A549 (cell line): Measurements from ENCODE around the gene CTNNA3. TPM values are rescaled to one million over a fixed set of nuclear protein-coding genes. Genes with fewer than 3 reads are reported as not detected.

ENCODE experiments used
- ATAC-seq, 2 experiments: fragments of 200-7000 bp in 1 of 2; fragments of >200 bp in 1 of 2; cut with Nextera tagmentation in 1 of 2; cut with Tn5 transposase in 1 of 2; 3 replicates each; pipeline versions ENCODE4 v1.8.0 to v1.9.1; 2018 to 2020; ENCODE audit warnings: mild to moderate bottlenecking in 1 of 2, moderate library complexity in 1 of 2
- CTCF ChIA-PET: fragments of 300-600 bp; sonication (Branson Sonifier 250); formaldehyde crosslinking; extraction: SDS; loops from one replicate; lab custom pipeline; 2021; ENCODE audit warnings: antibody characterized with exemption, inconsistent platforms; lab: Yijun Ruan, JAX
- POLR2A ChIA-PET: fragments of 350-600 bp; formaldehyde crosslinking; extraction: SDS; loops from one replicate; lab custom pipeline; 2021; ENCODE audit warnings: antibody characterized with exemption, inconsistent platforms; lab: Yijun Ruan, JAX
- DNase-seq, 2 experiments: peaks; one replicate each; pipeline versions ENCODE4 v3.0.0 to v3.0.0-alpha.2; 2011 to 2016; ENCODE audit warnings: low read depth in 1 of 2, low spot score in 1 of 2
- FAIRE-seq: peaks from 2 replicates; lab custom pipeline; 2011; peaks lifted over from hg19 to GRCh38; lab: Jason Lieb, UNC
- H3K27ac ChIP-seq, 2 experiments: fragments of >200 bp; sonication (Bioruptor Twin); formaldehyde crosslinking; 3 replicates each; pipeline ENCODE4 v1.5.1; 2016 to 2017
- H3K4me1 ChIP-seq: fragments of >200 bp; sonication (Bioruptor Twin); formaldehyde crosslinking; 3 replicates; pipeline ENCODE4 v1.6.1; 2016
- H3K4me2 ChIP-seq: fragments of >200 bp; sonication (Bioruptor Twin); formaldehyde crosslinking; 3 replicates; pipeline ENCODE4 v1.6.1; 2016
- H3K4me3 ChIP-seq: fragments of >200 bp; sonication (Bioruptor Twin); formaldehyde crosslinking; 3 replicates; pipeline ENCODE4 v1.5.1; 2016
- H3K9me3 ChIP-seq: fragments of >200 bp; sonication (Bioruptor Twin); formaldehyde crosslinking; 3 replicates; pipeline ENCODE4 v1.6.1; 2016
- CBX8 ChIP-seq: fragments of 200-600 bp; sonication (generic); IDR thresholded peaks from 2 replicates; pipeline ENCODE4 v1.6.1; 2016
- CHD4 ChIP-seq: fragments of 200-600 bp; sonication (generic); IDR thresholded peaks from 2 replicates; pipeline ENCODE4 v1.6.1; 2016; ENCODE audit warnings: antibody characterized with exemption, mild to moderate bottlenecking, borderline replicate concordance
- EHMT2 ChIP-seq: fragments of 200-600 bp; sonication (generic); IDR thresholded peaks from 2 replicates; pipeline ENCODE4 v1.6.1; 2016; ENCODE audit warnings: antibody characterized with exemption, low read depth, mild to moderate bottlenecking, moderate library complexity
- GATA3 ChIP-seq: IDR thresholded peaks from 2 replicates; pipeline ENCODE4 v1.6.1; 2012; ENCODE audit warnings: borderline replicate concordance
- HES2 ChIP-seq: fragments of >200 bp; sonication (Bioruptor Twin); formaldehyde crosslinking; IDR thresholded peaks from 2 replicates; pipeline ENCODE4 v1.6.1; 2016
- HEYL ChIP-seq: fragments of 250-450 bp; sonication (Bioruptor Pico); IDR thresholded peaks from 2 replicates; pipeline ENCODE4 v1.8.0; 2021; ENCODE audit warnings: mild to moderate bottlenecking, moderate library complexity
- HMGXB4 ChIP-seq: fragments of 250-450 bp; sonication (Bioruptor Pico); IDR thresholded peaks from 2 replicates; pipeline ENCODE4 v1.5.0; 2021; ENCODE audit warnings: mild to moderate bottlenecking, moderate library complexity, borderline replicate concordance
- HOXB13 ChIP-seq: fragments of 250-450 bp; sonication (Bioruptor Pico); IDR thresholded peaks from 2 replicates; pipeline ENCODE4 v1.5.0; 2020; ENCODE audit warnings: low read depth, mild to moderate bottlenecking, moderate library complexity
- JUN ChIP-seq, 2 experiments: fragments of >200 bp; sonication (Bioruptor Twin); formaldehyde crosslinking; IDR thresholded peaks; 2 replicates in 1 of 2; 3 replicates in 1 of 2; pipeline ENCODE4 v1.6.1; 2016 to 2017
- KDM5A ChIP-seq: fragments of 200-600 bp; sonication (generic); IDR thresholded peaks from 2 replicates; pipeline ENCODE4 v1.6.1; 2016; ENCODE audit warnings: antibody characterized with exemption, mild to moderate bottlenecking
- MAX ChIP-seq: IDR thresholded peaks from 2 replicates; pipeline ENCODE4 v1.6.1; 2012
- MAZ ChIP-seq: fragments of 150-350 bp; IDR thresholded peaks from 2 replicates; pipeline ENCODE4 v1.6.1; 2014; ENCODE audit warnings: antibody characterized with exemption, low read depth, low read length, borderline replicate concordance
- NFE2L2 ChIP-seq: fragments of 150-350 bp; conservative IDR thresholded peaks from 2 replicates; pipeline ENCODE4 v1.6.1; 2014; ENCODE audit warnings: low read length
- NPAS2 ChIP-seq: fragments of 250-450 bp; sonication (Bioruptor Pico); IDR thresholded peaks from 2 replicates; pipeline ENCODE4 v1.8.0; 2022; ENCODE audit warnings: mild to moderate bottlenecking, moderate library complexity, borderline replicate concordance
- NR3C1 ChIP-seq: fragments of >200 bp; sonication (Bioruptor Twin); formaldehyde crosslinking; IDR thresholded peaks from 3 replicates; pipeline ENCODE4 v1.6.1; 2017
- REST ChIP-seq: fragments of 200-600 bp; sonication (generic); IDR thresholded peaks from 2 replicates; pipeline ENCODE4 v1.6.1; 2016; ENCODE audit warnings: antibody characterized with exemption, mild to moderate bottlenecking, moderate library complexity
- SMC3 ChIP-seq: fragments of >200 bp; sonication (Bioruptor Twin); formaldehyde crosslinking; IDR thresholded peaks from 3 replicates; pipeline ENCODE4 v1.6.1; 2018; ENCODE audit warnings: inconsistent platforms
- USF2 ChIP-seq: fragments of 450-650 bp; IDR thresholded peaks from 2 replicates; pipeline ENCODE4 v1.6.1; 2014; ENCODE audit warnings: antibody characterized with exemption
- ZFP36 ChIP-seq: fragments of 450-650 bp; IDR thresholded peaks from 2 replicates; pipeline ENCODE4 v1.6.1; 2014; ENCODE audit warnings: borderline replicate concordance; ENCODE audit not compliant: partially characterized antibody
- ZSCAN20 ChIP-seq: fragments of 250-450 bp; sonication (Bioruptor Pico); IDR thresholded peaks from 2 replicates; pipeline ENCODE4 v1.8.0; 2022; ENCODE audit warnings: mild to moderate bottlenecking, moderate library complexity
- WGBS: methylation state at CpG from one replicate; pipeline ENCODE4 v1.1.6; 2017; ENCODE audit errors: missing lambda C conversion rate; 5-methylcytosine and 5-hydroxymethylcytosine counted together
- polyA plus RNA-seq, 4 experiments: library from polyadenylated mRNA; depleted of rRNA in 3 of 4; stranded (reverse); fragments of >200 nt; fragmentation: RNase III in 1 of 4; extraction: RNeasy Plus Mini Kit Qiagen cat#74134 plus additional on column Dnase treatment in 1 of 4; gene quantifications; 2 replicates in 3 of 4; 3 replicates in 1 of 4; pipeline ENCODE4 v1.2.3, GENCODE V29; 2011 to 2017

Gene CTNNA3
- polyA plus RNA-seq, 2 of the 4 experiments (the other 2 are of a cell fraction): not detected

GRCh38 chr10:66586897-66587679 is 1108.9 kb downstream of the CTNNA3 start:
- 21% methylated on average over 4 of the region's 4 CpGs for WGBS
- TF ChIP-seq CHD4: no peak
- no peak for TF ChIP-seq GATA3
- TF ChIP-seq EHMT2: no peak
- TF ChIP-seq REST: no peak
- no peak for TF ChIP-seq NFE2L2
- no peak for TF ChIP-seq ZSCAN20 (CRISPR knock-in tag)
- TF ChIP-seq NPAS2 (CRISPR knock-in tag): no peak
- no peak for TF ChIP-seq USF2
- TF ChIP-seq HMGXB4 (CRISPR knock-in tag): no peak
- no peak for TF ChIP-seq HES2
- no peak for TF ChIP-seq JUN (IDR thresholded peaks at IDR 0.05)
- no peak for TF ChIP-seq KDM5A
- TF ChIP-seq, all 56 proteins: peak for 0
- Histone ChIP-seq H3K4me2 (no peak overlapping the region), H3K27ac (no peak overlapping the region), H3K4me3 (no peak overlapping the region), H3K4me1 (no peaks in the 10 kb centered on the region), H3K9me3 (no peaks in the 10 kb centered on the region)
- POLR2A ChIA-PET: no interaction called here
- ATAC-seq (no peak), FAIRE-seq (no peak), DNase-seq (no peak)
- CTCF ChIA-PET: no interaction called here

- H3K9me3 ChIP-seq: no peaks in the 10 kb centered on the region
- H3K4me1 ChIP-seq: no peaks in the 10 kb centered on the region
- FAIRE-seq (no peak), DNase-seq (no peak), ATAC-seq (no peak)
- TF ChIP-seq CBX8 (no peak), ZSCAN20 (CRISPR knock-in tag) (no peak), NR3C1 (no peak), GATA3 (no peak), ZFP36 (no peak), KDM5A (no peak), SMC3 (no peak), HEYL (CRISPR knock-in tag) (no peak), MAZ (no peak), HES2 (no peak), HOXB13 (CRISPR knock-in tag) (no peak), MAX (no peak)
- H3K4me2 ChIP-seq: no peak overlapping the region
- H3K27ac ChIP-seq: no peak overlapping the region
- POLR2A ChIA-PET: no interaction called here
- 0% methylated on average over 5 of the region's 5 CpGs for WGBS
- CTCF ChIA-PET: no interaction called here
- no peak overlapping the region for H3K4me3 ChIP-seq
Measured at GRCh38 chr10:66586073-66586472, 1109.9 kb downstream of the CTNNA3 start.
